Measurements from ENCODE around the gene ZBTB26.

The ZBTB26 gene

DNA sequence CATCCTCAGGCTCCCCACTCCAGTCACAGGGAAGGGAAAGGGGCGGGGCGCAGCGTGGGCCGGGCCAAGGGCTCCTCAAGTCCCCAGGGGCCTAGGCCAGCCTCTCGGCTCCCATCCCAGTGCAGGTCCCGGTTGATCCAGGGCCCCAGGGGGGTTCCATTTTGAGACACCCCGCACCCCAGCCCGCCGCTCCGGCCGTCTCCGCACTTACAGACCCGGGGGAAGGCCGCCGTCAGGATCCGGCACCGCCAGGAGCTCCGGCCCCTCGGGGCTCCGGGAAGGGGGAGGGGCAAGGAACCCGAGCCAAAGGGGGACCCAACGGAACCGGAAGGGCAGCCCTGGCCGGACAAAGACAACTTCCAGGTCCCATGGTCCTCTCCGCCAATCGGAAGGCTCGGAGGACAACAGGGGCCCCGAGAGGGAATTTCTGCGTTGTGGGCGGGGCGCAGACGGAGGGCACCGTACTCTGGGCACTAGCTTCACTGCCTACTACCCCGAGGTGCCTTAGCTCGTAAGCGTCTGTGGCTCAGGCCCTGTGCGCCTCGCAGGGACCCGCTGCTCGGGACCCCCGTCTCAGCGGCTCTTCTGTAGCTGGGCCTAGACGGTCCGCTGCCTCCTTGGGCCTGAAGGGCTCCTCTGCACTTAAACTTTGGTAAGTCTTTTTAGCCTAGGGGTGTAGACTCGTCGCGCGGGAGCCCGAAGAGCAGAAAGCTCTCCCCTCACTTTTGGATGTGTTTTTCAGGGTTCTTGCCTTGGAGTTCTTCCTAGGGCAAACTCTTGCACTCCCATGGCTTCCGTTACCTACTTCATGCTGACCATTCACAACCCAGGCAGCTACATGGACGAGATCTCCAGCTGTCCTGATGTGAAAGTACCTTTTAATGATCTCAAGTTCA lies at the start of gene ZBTB26:
Gene ZBTB26 (minus strand): TSS at position 287 of the 896 bp plus-strand sequence. CDS start 11,578 bp downstream, outside the sequence.
- DNase-seq: peak; percentile 97

DNA sequence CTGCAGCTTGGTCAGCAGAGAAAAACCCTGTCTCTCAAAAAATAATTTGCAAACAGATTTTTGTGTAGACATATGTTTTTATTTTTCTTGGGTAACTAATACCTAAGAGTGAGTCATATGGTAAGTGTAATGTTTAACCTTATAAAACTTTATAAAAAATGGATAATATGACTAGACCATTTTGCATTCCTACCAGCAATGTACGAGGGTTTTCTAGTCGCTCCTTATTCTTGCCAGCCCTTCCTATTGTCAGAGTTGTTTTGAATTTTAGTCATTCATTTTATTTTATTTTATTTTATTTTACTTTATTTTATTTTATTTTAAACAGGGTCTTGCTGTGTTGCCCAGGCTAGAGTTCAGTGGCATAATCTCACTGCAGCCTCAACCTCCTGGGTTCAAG lies 47.3 kb upstream of the ZBTB26 start:
- no peak for DNase-seq

DNA sequence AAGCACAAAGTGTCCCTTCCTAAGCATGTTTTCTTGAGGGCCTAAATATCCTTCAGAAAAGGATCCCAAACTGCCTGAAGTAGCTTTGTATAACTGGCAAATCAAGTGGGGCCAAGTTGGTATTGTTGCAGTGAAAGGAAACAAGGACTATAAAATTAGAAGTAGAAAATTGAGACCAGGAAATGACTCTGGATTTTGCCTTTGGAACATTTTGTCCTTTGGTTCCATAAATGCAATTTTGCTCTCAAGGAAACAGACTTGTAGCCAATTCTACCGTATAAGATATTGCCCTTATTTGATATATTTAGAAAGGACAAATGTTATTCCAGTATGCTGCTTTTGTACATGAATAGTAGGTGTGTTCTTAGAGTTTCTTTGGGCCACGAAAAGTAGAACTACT lies 43.9 kb upstream of the ZBTB26 start:
- no peak for DNase-seq

DNA sequence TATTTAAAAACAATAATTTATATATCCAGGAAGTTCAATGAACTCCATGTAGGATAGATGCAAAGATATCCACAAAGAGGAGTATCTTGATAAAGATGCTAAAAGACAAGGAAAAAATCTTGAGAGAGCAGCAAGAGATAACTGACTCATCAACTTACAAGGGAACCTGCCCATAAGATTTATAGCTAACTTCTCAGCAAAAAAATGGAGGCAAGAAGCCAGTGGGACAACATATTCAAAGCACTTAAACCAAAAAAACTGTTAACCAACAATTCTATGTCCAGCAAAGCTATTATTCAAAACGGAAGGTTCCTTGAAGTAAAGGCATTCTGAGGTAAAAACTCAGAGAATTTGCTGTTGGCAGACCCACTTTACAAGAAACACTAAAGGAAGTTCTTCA lies 29.8 kb upstream of the ZBTB26 start:
- no peak for DNase-seq

DNA sequence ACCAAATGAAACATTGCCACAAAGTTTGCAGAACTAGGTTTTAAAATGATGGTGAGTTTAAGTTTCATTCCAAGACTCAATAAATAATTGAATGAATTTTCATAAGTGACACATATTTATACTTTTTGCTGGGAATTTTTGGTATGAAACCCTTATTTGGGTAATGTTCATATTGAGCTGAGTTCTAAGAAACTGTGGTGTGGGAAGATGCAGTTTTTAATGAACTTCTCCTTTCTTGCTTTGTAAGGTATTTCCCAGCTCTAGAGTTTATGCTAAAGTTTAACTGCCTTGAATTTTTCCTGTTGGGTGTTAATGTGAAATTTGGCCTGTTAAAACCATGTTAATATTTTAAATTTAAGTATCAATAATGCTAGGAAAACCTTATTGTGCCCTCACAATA lies 24.6 kb upstream of the ZBTB26 start:
- no peak for DNase-seq

- peak; percentile 52 for DNase-seq
Measured at GRCh38 chr9:122954253-122954691, 23.0 kb upstream of the ZBTB26 start.

- no peak for DNase-seq
Measured at GRCh38 chr9:122951056-122951455, 19.7 kb upstream of the ZBTB26 start.

DNA sequence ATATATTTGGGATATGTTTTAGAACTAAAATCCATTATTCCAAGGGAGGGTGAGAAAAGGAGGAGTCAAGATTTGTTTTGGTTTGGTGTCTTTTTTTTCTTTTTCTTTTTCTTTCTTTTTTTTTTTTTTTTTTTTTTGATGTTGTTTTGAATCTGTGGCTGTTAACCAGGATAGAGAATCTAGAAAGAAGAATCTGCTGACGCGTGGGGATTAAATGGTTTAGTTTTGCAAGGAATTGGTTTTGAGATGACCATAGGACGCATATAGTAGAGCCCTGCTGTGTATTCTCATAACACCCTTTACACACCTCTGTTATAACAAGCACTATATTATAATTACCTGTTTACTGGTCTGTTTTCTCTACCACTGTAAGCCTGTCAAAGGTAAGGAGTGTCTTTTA lies 19.0 kb upstream of the ZBTB26 start:
- DNase-seq: no peak

GRCh38 chr9:122949696-122950095 lies 18.4 kb upstream of the ZBTB26 start:
- DNase-seq: no peak

- no peak for DNase-seq
Measured at GRCh38 chr9:122948313-122948712, 17.0 kb upstream of the ZBTB26 start.

DNA sequence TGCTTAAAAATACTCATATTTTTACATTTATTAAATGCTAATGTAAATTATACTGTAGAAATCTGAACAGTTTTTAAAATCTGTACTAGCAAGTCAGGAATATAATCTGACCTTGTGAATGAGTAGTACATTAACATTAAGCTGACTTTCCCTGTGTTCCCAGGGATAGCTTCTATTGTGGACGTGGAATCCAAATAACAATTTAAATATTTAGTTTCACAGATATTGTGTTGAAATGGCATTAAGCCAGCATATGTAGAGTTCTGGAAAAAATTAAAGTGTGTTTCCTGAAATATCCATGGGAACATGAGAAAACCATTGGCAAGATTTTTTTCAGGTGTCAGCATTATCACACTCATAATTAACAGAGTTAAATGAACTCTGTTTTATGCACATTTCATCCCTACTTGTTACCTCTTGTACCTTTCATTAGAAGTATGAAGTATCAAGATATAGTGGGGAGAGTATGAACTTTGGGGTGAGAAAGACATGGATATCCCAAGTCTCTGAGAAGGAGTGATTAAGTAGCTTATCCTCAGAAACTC lies 15.2 kb upstream of the ZBTB26 start:
- DNase-seq: no peak

DNA sequence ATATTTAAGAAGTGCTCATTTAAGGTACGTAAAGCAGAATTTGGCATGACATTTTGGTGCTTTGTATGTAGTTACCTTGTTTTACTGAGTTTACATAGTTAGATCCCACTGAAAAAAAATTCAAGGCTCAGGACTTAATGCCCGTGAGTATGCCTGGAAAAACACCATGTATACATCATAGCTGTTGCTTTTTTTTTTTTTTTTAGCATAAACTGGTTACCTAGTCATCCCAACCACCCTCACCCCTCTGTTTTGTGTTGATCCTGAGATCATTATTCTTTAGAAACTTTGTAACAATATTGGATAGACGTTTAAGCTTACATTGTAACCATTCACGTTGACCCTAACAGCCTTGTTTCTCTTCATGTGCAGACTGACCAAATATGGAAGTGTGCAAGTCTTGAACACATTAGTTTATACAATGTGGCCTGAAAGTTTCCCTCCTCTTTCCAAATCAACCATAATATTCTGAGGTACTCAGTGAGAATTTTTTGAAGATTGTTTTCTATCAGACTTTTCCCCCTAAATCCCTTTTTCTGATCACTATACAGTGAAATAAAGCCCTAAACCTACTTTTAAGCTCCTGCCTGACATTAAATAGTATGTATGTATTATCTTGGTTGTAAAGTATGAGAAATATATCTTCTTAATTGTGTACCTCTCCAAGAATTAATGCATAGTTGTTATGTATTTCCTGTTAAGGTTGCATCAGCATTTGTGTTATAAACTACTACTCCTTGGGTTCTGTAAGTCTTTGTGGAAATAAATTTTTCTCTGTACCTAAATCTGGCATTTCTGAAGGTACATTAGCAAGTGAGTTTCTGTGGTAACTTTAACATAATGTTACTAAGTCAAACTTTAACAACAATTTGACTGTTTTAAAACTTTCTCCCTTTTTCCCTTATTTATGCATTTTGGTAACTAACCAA lies 13.9 kb upstream of the ZBTB26 start:
- DNase-seq: no peak

DNA sequence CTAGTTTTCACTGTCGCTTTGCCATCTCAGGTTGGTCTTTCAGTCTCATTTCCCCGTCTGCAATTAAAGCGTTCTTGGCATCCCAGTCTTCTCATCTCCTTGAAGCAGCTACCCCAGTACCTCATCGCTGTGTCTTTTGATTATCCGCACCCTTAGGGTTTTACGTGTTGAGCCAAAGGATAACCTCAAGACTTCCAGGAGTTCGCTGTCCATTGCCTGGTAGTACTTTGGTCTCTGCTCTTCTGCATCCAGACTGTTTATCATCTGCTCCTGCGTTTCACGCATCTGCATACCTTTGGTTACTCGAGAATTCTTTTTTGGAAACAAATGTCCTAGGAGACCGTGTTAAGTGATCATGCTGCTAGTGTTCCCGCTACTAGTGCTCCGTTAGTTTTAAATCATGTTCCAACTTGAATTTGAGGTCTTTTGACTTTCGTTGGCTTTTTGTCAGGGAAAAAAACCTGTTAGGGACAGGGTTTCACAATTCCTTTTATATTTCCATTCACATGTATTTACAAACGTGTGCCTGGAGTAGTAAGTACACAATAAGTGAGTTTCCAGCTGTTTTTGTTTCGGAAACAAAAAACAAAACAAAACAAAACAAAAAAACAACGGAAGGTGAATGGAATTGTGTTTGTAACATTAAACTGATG lies 10.4 kb upstream of the ZBTB26 start:
- DNase-seq: peak; percentile 53

DNA sequence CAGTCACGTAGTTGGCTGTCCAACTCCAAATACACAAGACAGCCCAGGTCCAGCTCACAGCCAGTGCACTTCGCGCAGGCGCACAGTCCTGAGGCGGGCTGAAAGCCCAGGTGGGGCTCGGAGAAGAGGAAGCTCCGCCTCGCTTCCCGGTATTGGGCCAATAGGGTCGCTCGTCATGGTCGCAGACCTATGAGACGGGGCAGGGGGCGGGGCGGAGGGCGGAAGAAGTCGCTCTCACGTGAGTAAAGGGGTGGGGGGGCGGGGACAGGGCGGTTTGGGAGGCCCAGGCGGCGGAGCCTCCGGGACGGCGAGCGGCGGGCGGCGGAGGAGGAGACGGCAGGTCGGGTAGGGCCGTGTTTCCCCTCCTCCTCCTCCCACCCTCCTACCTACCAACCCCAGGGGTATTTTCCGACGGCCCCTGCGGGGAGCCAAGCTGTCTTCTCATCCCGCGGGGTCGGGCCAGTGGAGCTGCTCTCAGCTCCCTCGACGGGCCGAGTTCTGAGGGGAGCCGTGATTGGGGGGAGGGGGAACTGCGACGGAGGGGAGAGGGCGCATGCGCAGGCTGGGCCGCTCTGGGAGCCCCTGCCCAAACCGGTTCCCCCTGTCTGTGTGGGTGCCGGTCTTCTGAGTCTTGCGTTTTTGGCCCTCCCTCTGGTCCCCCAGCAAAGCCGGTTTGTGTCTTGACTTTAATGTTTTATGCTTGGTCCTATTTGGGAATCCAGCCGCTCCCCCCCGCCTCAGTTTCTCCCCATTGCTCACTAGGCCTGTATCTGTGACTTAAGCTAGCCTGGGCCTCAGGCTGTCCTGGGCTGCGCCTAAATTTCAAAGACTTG lies 9.7 kb upstream of the ZBTB26 start, which contains the start of gene RABGAP1:
Gene RABGAP1 (plus strand): TSS at position 272 of the 833 bp plus-strand sequence. CDS start 16,040 bp downstream, outside the sequence.
- peak; percentile 99 for DNase-seq

DNA sequence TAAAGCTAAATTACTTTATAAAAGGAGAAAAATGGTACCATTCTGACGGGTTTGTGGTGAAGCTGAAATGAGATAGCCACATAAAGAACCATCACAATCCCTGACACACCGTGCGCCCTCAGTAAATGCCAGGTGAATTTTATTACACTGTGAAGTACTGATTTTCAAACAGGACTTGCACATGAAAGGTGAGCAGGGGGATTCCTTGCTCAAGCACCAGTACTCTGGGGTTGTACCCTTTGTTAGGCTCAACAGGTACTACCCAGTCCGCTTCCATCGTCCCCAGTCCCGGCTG lies 9.1 kb upstream of the ZBTB26 start:
- no peak for DNase-seq

DNA sequence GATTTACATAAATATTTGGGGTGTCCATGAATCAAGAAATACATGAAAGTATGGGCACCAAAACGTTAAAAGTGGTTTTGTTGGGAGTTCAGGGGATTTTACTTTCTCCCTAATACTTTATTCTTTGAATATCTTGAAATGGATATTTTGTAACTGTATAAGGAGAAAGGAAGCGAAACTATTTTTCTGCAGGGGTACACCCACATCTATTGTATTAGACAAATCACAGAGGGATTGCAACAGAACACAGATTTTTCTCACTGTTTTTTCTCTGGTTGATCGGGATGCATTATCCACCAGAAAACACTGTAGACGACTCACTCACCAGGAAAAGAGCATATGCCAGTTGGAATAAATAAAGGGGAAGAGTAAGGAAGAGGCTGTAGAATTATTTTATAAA lies 8.3 kb upstream of the ZBTB26 start:
- no peak for DNase-seq

GRCh38 chr9:122936883-122937282 lies 5.6 kb upstream of the ZBTB26 start:
- no peak for DNase-seq

DNA sequence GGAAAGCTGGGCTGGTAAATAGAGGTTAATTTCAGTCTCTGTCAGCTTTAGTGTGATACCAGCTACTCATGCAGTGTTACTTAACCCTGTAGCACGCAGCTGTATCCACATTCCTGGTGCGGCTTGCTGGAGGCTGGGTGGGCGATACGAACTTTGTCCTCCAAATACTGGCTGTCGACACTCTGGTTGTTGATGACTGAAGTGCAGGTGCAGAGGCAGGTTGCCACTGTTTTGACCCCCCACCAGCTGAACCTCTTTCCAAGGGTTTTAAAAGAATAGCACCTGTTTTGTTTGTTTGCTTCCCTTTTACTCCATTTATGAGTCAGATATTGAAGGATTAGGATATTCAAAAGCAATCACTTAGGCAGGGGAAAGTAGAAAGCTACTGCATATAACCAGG lies 5.2 kb upstream of the ZBTB26 start:
- DNase-seq: no peak

GRCh38 chr9:122930541-122931225 lies 629 bp downstream of the ZBTB26 start:
- DNase-seq: no peak

DNA sequence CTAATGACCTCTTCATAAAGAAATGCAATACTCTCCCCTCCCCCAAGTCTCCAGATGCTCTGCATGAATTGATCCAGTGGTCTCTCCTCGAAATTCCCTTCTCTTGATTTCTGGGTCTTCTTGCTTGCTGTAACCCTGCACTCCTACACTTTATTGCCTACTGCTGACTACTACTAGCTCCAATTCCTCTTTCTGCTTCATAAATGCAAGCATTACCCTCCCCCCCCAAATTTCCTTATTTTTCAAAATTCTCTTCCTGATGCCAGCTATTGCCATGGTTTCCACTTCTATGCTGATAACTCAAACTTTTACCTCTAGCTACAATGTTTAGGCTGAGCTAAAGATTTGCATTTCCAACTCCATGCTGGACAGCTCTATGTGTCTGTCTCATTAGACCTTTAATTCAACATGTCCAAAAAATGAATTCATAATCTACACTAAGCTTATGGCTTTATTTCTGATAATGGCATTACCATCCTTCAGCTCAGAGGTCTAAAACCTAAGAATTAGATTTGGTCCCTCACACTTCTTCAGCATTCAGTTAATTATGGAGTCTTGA lies 1.4 kb downstream of the ZBTB26 start:
- no peak for DNase-seq

GRCh38 chr9:122923947-122924346 lies 7.4 kb downstream of the ZBTB26 start:
- DNase-seq: no peak
